ENCODE results near the gene ORAI3. TPM values are rescaled to one million over a fixed set of nuclear protein-coding genes. Genes with fewer than 3 reads are reported as not detected.
"Not testable (repeated sequence)": the region's sequence is repeated elsewhere in the genome, so short reads cannot be mapped to it uniquely, and the experiment has no call there.

The ORAI3 gene
- total RNA-seq, 1 donor from 2014 or later: 9.4 TPM

- H3K9ac ChIP-seq (ENCODE audit: low read depth in 1 of 3, low read length in 3 of 3): no peak overlapping the region
- H3K27ac ChIP-seq (ENCODE audit: low read depth, low read length): no peak overlapping the region
- peaks cover 0 to 7% (median 3%) of the 10 kb centered on the region in 3 donors for H3K4me1 ChIP-seq (ENCODE audit: control insufficient read depth in 3 of 3, insufficient read depth in 3 of 3, low read length in 3 of 3)
- H3K9me3 ChIP-seq (ENCODE audit: control insufficient read depth in 3 of 3, low read length in 3 of 3): no peaks in the 10 kb centered on the region
- peaks cover 8 to 23% (median 10%) of the 10 kb centered on the region in 3 donors for H3K36me3 ChIP-seq (ENCODE audit: control insufficient read depth in 3 of 3, insufficient read depth in 3 of 3, low read length in 3 of 3)
- H3K27me3 ChIP-seq (ENCODE audit: control insufficient read depth in 3 of 3, insufficient read depth in 3 of 3, low read length in 3 of 3): no peaks in the 10 kb centered on the region
- no peak overlapping the region for H3K4me3 ChIP-seq (ENCODE audit: low read length in 3 of 3)
Observed at GRCh38 chr16:30928390-30928789, 20.5 kb upstream of the ORAI3 start.

GRCh38 chr16:30929167-30929566, 19.7 kb upstream of the ORAI3 start:
- H3K36me3 ChIP-seq (ENCODE audit: control insufficient read depth in 3 of 3, insufficient read depth in 3 of 3, low read length in 3 of 3): peaks cover 8 to 24% (median 10%) of the 10 kb centered on the region in 3 donors
- no peak overlapping the region for H3K27ac ChIP-seq (ENCODE audit: low read depth, low read length)

GRCh38 chr16:30930160-30930571, 18.7 kb upstream of the ORAI3 start:
- Histone ChIP-seq H3K27me3 (ENCODE audit: control insufficient read depth in 3 of 3, insufficient read depth in 3 of 3, low read length in 3 of 3) (no peaks in the 10 kb centered on the region), H3K9me3 (ENCODE audit: control insufficient read depth in 3 of 3, low read length in 3 of 3) (no peaks in the 10 kb centered on the region), H3K36me3 (ENCODE audit: control insufficient read depth in 3 of 3, insufficient read depth in 3 of 3, low read length in 3 of 3) (peaks cover 8 to 24% (median 10%) of the 10 kb centered on the region in 3 donors), H3K27ac (ENCODE audit: low read depth, low read length) (no peak overlapping the region), H3K9ac (ENCODE audit: low read depth in 1 of 3, low read length in 3 of 3) (no peak overlapping the region), H3K4me3 (ENCODE audit: low read length in 3 of 3) (no peak overlapping the region), H3K4me1 (ENCODE audit: control insufficient read depth in 3 of 3, insufficient read depth in 3 of 3, low read length in 3 of 3) (peaks cover 1 to 3% (median 2%) of the 10 kb centered on the region in 3 donors)

More at GRCh38 chr16:30929167-30929566, 19.7 kb upstream of the ORAI3 start:
- Histone ChIP-seq H3K9me3 (ENCODE audit: control insufficient read depth in 3 of 3, low read length in 3 of 3) (no peaks in the 10 kb centered on the region), H3K4me1 (ENCODE audit: control insufficient read depth in 3 of 3, insufficient read depth in 3 of 3, low read length in 3 of 3) (peaks cover 0 to 7% (median 3%) of the 10 kb centered on the region in 3 donors), H3K27me3 (ENCODE audit: control insufficient read depth in 3 of 3, insufficient read depth in 3 of 3, low read length in 3 of 3) (no peaks in the 10 kb centered on the region), H3K9ac (ENCODE audit: low read depth in 1 of 3, low read length in 3 of 3) (no peak overlapping the region), H3K4me3 (ENCODE audit: low read length in 3 of 3) (no peak overlapping the region)

GRCh38 chr16:30931068-30931650, 17.7 kb upstream of the ORAI3 start:
- Histone ChIP-seq H3K27me3 (ENCODE audit: control insufficient read depth in 3 of 3, insufficient read depth in 3 of 3, low read length in 3 of 3) (no peaks in the 10 kb centered on the region), H3K9ac (ENCODE audit: low read depth in 1 of 3, low read length in 3 of 3) (no peak overlapping the region), H3K27ac (ENCODE audit: low read depth, low read length) (no peak overlapping the region), H3K36me3 (ENCODE audit: control insufficient read depth in 3 of 3, insufficient read depth in 3 of 3, low read length in 3 of 3) (peaks cover 8 to 31% (median 10%) of the 10 kb centered on the region in 3 donors), H3K9me3 (ENCODE audit: control insufficient read depth in 3 of 3, low read length in 3 of 3) (no peaks in the 10 kb centered on the region), H3K4me3 (ENCODE audit: low read length in 3 of 3) (no peak overlapping the region), H3K4me1 (ENCODE audit: control insufficient read depth in 3 of 3, insufficient read depth in 3 of 3, low read length in 3 of 3) (peaks cover 0 to 3% (median 2%) of the 10 kb centered on the region in 3 donors)

GRCh38 chr16:30934827-30935557, 13.9 kb upstream of the ORAI3 start:
- Histone ChIP-seq H3K9ac (ENCODE audit: low read depth in 1 of 3, low read length in 3 of 3) (peak overlapping the region in 1 of 3 donors; percentile 8), H3K36me3 (ENCODE audit: control insufficient read depth in 3 of 3, insufficient read depth in 3 of 3, low read length in 3 of 3) (peaks cover 8 to 28% (median 10%) of the 10 kb centered on the region in 3 donors), H3K9me3 (ENCODE audit: control insufficient read depth in 3 of 3, low read length in 3 of 3) (no peaks in the 10 kb centered on the region), H3K4me1 (ENCODE audit: control insufficient read depth in 3 of 3, insufficient read depth in 3 of 3, low read length in 3 of 3) (peaks cover 0 to 3% (median 2%) of the 10 kb centered on the region in 3 donors), H3K27me3 (ENCODE audit: control insufficient read depth in 3 of 3, insufficient read depth in 3 of 3, low read length in 3 of 3) (no peaks in the 10 kb centered on the region), H3K27ac (ENCODE audit: low read depth, low read length) (no peak overlapping the region), H3K4me3 (ENCODE audit: low read length in 3 of 3) (no peak overlapping the region)

GRCh38 chr16:30937692-30938091, 11.2 kb upstream of the ORAI3 start:
- no peak overlapping the region for H3K27ac ChIP-seq (ENCODE audit: low read depth, low read length)
- no peaks in the 10 kb centered on the region for H3K27me3 ChIP-seq (ENCODE audit: control insufficient read depth in 3 of 3, insufficient read depth in 3 of 3, low read length in 3 of 3)
- H3K9me3 ChIP-seq (ENCODE audit: control insufficient read depth in 3 of 3, low read length in 3 of 3): no peaks in the 10 kb centered on the region
- H3K4me3 ChIP-seq (ENCODE audit: low read length in 3 of 3): no peak overlapping the region
- peak overlapping the region in 2 of 3 donors; percentile 12 to 33 for H3K9ac ChIP-seq (ENCODE audit: low read depth in 1 of 3, low read length in 3 of 3)
- peaks cover 6 to 13% (median 12%) of the 10 kb centered on the region in 3 donors for H3K4me1 ChIP-seq (ENCODE audit: control insufficient read depth in 3 of 3, insufficient read depth in 3 of 3, low read length in 3 of 3)
- H3K36me3 ChIP-seq (ENCODE audit: control insufficient read depth in 3 of 3, insufficient read depth in 3 of 3, low read length in 3 of 3): peaks cover 1 to 15% (median 7%) of the 10 kb centered on the region in 3 donors

- Histone ChIP-seq H3K4me1 (ENCODE audit: control insufficient read depth in 3 of 3, insufficient read depth in 3 of 3, low read length in 3 of 3) (peaks cover 6 to 12% (median 12%) of the 10 kb centered on the region in 3 donors), H3K36me3 (ENCODE audit: control insufficient read depth in 3 of 3, insufficient read depth in 3 of 3, low read length in 3 of 3) (peaks cover 5 to 24% (median 9%) of the 10 kb centered on the region in 3 donors)
- not testable (repeated sequence) for H3K9ac ChIP-seq (ENCODE audit: low read depth in 1 of 3, low read length in 3 of 3); H3K4me3 ChIP-seq (ENCODE audit: low read length in 3 of 3); H3K9me3 ChIP-seq (ENCODE audit: control insufficient read depth in 3 of 3, low read length in 3 of 3); H3K27ac ChIP-seq (ENCODE audit: low read depth, low read length); H3K27me3 ChIP-seq (ENCODE audit: control insufficient read depth in 3 of 3, insufficient read depth in 3 of 3, low read length in 3 of 3)
Observed at GRCh38 chr16:30939571-30939970, 9.3 kb upstream of the ORAI3 start.

GRCh38 chr16:30941600-30942425, 7.1 kb upstream of the ORAI3 start:
- Histone ChIP-seq H3K9me3 (ENCODE audit: control insufficient read depth in 3 of 3, low read length in 3 of 3) (no peaks in the 10 kb centered on the region), H3K9ac (ENCODE audit: low read depth in 1 of 3, low read length in 3 of 3) (no peak overlapping the region), H3K4me1 (ENCODE audit: control insufficient read depth in 3 of 3, insufficient read depth in 3 of 3, low read length in 3 of 3) (peaks cover 6 to 10% (median 9%) of the 10 kb centered on the region in 3 donors), H3K4me3 (ENCODE audit: low read length in 3 of 3) (no peak overlapping the region), H3K27me3 (ENCODE audit: control insufficient read depth in 3 of 3, insufficient read depth in 3 of 3, low read length in 3 of 3) (no peaks in the 10 kb centered on the region), H3K27ac (ENCODE audit: low read depth, low read length) (peak overlapping the region; percentile 13), H3K36me3 (ENCODE audit: control insufficient read depth in 3 of 3, insufficient read depth in 3 of 3, low read length in 3 of 3) (peaks cover 7 to 18% (median 8%) of the 10 kb centered on the region in 3 donors)

GRCh38 chr16:30942426-30942806, 6.5 kb upstream of the ORAI3 start:
- Histone ChIP-seq H3K27ac (ENCODE audit: low read depth, low read length) (peak overlapping the region; percentile 13), H3K9ac (ENCODE audit: low read depth in 1 of 3, low read length in 3 of 3) (no peak overlapping the region), H3K27me3 (ENCODE audit: control insufficient read depth in 3 of 3, insufficient read depth in 3 of 3, low read length in 3 of 3) (no peaks in the 10 kb centered on the region), H3K9me3 (ENCODE audit: control insufficient read depth in 3 of 3, low read length in 3 of 3) (no peaks in the 10 kb centered on the region), H3K4me3 (ENCODE audit: low read length in 3 of 3) (no peak overlapping the region), H3K4me1 (ENCODE audit: control insufficient read depth in 3 of 3, insufficient read depth in 3 of 3, low read length in 3 of 3) (peaks cover 6 to 10% (median 9%) of the 10 kb centered on the region in 3 donors), H3K36me3 (ENCODE audit: control insufficient read depth in 3 of 3, insufficient read depth in 3 of 3, low read length in 3 of 3) (peaks cover 7 to 18% (median 10%) of the 10 kb centered on the region in 3 donors)
